ENCODE measurements around the gene AFDN. TPM values are rescaled to one million over a fixed set of nuclear protein-coding genes. Genes with fewer than 3 reads are reported as not detected.

The AFDN gene
- total RNA-seq, 2 donors from 2014 or later, result 214 to 239 TPM

DNA sequence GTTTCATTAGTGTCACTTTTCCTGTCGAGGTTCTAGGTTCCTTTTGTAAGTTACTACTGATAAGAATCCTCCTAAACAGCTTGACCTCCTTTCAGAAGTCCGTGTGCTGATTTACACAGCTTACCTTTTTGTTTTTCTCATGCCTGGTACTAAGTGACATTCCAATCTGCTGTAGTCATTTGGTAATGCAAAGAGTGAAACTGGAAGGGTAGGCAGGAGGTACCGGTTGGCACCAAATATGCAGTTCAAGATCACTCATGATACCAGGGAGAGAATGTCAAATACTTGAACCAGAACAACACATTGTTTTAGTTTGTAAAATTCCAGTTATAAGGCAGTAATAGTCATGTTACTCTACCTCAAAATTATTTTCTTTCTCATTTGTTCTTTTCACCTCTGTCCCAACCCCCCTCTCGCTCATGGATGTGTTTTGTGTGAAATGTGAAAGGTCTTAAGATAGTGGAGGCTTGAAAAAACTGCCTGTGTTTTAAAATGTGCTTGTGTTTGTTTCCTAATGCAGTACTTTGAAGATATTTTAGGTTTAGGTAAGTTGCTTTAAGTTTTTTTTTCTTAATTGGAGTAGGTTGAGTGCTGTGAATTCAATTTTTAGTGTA, 23.2 kb downstream of the AFDN start:
- H3K27ac ChIP-seq (ENCODE audit: low read depth, low read length), result no peak overlapping the region
- H3K27me3 ChIP-seq (ENCODE audit: control insufficient read depth, insufficient read depth, low read length, poor library complexity, severe bottlenecking), result no peaks in the 10 kb centered on the region
- peak overlapping the region; percentile 41 for H3K9ac ChIP-seq (ENCODE audit: extremely low read depth, low read length, poor library complexity, severe bottlenecking)
- Mint-ChIP-seq H3K4me3 (peak overlapping the region; percentile 24), H3K27me3 (ENCODE audit: insufficient read depth) (no peaks in the 10 kb centered on the region), H3K27ac (peak overlapping the region; percentile 97), H3K4me1 (peaks cover 54% of the 10 kb centered on the region), H3K36me3 (ENCODE audit: low read depth) (no peaks in the 10 kb centered on the region), H3K9me3 (no peaks in the 10 kb centered on the region)
- WGBS, 2 experiments (ENCODE audit: insufficient coverage in 1 of 2, insufficient read length in 1 of 2), result 14 to 25% methylated on average over 1 to 4 of the region's 4 CpGs
- H3K4me3 ChIP-seq (ENCODE audit: low read length), result peak overlapping the region; percentile 51
- DNase-seq, result peak; percentile 67
- H3K9me3 ChIP-seq (ENCODE audit: control insufficient read depth, low read length), result no peaks in the 10 kb centered on the region
- TF ChIP-seq, protein P1, sequence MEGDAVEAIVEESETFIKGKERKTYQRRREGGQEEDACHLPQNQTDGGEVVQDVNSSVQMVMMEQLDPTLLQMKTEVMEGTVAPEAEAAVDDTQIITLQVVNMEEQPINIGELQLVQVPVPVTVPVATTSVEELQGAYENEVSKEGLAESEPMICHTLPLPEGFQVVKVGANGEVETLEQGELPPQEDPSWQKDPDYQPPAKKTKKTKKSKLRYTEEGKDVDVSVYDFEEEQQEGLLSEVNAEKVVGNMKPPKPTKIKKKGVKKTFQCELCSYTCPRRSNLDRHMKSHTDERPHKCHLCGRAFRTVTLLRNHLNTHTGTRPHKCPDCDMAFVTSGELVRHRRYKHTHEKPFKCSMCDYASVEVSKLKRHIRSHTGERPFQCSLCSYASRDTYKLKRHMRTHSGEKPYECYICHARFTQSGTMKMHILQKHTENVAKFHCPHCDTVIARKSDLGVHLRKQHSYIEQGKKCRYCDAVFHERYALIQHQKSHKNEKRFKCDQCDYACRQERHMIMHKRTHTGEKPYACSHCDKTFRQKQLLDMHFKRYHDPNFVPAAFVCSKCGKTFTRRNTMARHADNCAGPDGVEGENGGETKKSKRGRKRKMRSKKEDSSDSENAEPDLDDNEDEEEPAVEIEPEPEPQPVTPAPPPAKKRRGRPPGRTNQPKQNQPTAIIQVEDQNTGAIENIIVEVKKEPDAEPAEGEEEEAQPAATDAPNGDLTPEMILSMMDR (conservative IDR thresholded peaks at IDR 0.05), result no peak
- peaks cover 16% of the 10 kb centered on the region for H3K4me1 ChIP-seq (ENCODE audit: control insufficient read depth, insufficient read depth, low read length)
- H3K36me3 ChIP-seq (ENCODE audit: control insufficient read depth, insufficient read depth, low read length), result no peaks in the 10 kb centered on the region

DNA sequence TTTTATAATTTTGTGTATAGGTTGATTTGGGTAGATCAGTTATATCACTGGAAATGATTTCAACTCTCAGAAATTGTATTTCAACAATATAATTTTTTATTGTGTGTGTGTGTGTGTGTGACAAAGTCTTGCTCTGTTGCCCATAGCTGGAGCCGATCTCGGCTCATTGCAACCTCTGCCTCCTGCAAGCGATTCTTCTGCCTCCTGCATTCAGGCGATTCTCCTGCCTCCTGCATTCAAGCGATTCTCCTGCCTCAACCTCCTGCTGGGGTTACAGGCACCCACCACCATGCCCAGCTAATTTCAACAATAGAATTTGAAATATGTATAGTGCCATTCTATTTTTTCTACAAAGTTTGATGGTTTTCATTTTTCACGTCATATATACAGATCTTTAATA, 24.1 kb downstream of the AFDN start:
- Mint-ChIP-seq H3K4me1 (peaks cover 53% of the 10 kb centered on the region), H3K27ac (peak overlapping the region; percentile 97), H3K36me3 (ENCODE audit: low read depth) (no peaks in the 10 kb centered on the region), H3K9me3 (no peaks in the 10 kb centered on the region), H3K27me3 (ENCODE audit: insufficient read depth) (no peaks in the 10 kb centered on the region), H3K4me3 (no peak overlapping the region)
- Histone ChIP-seq H3K9ac (ENCODE audit: extremely low read depth, low read length, poor library complexity, severe bottlenecking) (peak overlapping the region; percentile 41), H3K4me3 (ENCODE audit: low read length) (peak overlapping the region; percentile 51), H3K36me3 (ENCODE audit: control insufficient read depth, insufficient read depth, low read length) (no peaks in the 10 kb centered on the region), H3K27ac (ENCODE audit: low read depth, low read length) (no peak overlapping the region), H3K9me3 (ENCODE audit: control insufficient read depth, low read length) (no peaks in the 10 kb centered on the region), H3K4me1 (ENCODE audit: control insufficient read depth, insufficient read depth, low read length) (peaks cover 16% of the 10 kb centered on the region), H3K27me3 (ENCODE audit: control insufficient read depth, insufficient read depth, low read length, poor library complexity, severe bottlenecking) (no peaks in the 10 kb centered on the region)
- 35% methylated on average over 5 of the region's 6 CpGs; no CpG with 5 or more reads in 1 of the 2 experiments for WGBS, 2 experiments (ENCODE audit: insufficient coverage in 1 of 2, insufficient read length in 1 of 2)
- TF ChIP-seq, protein P1 (conservative IDR thresholded peaks at IDR 0.05), result no peak
- DNase-seq, result no peak

DNA sequence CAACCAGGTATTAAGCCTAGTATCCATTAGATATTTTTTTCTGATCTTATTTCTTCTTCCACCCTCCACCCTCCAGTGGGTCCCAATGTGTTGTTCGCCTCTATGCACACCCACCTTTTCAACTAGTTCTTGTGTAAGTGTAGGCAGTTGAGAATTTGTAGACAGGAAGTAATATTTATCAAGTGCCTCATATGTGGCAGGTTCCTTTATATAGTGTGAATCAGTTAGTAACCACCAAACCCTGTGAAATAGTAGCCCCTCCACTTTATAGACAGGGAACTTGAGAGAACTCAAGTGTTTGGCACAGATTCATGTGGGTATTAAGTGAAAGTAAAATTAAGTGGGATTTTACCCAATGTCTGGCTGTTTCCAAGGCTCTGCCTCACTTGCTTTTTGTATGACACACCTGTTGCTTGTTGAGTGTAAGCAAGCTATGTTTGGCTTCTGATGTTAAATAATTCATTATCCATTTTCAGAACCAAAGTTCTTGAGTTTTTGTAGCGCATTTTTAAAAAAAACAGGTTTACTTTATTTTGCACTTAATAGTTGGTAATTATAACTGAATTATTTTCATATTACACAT, 24.8 kb downstream of the AFDN start:
- Histone ChIP-seq H3K9me3 (ENCODE audit: control insufficient read depth, low read length) (no peaks in the 10 kb centered on the region), H3K27me3 (ENCODE audit: control insufficient read depth, insufficient read depth, low read length, poor library complexity, severe bottlenecking) (no peaks in the 10 kb centered on the region), H3K4me3 (ENCODE audit: low read length) (no peak overlapping the region), H3K27ac (ENCODE audit: low read depth, low read length) (no peak overlapping the region), H3K9ac (ENCODE audit: extremely low read depth, low read length, poor library complexity, severe bottlenecking) (no peak overlapping the region), H3K4me1 (ENCODE audit: control insufficient read depth, insufficient read depth, low read length) (peaks cover 16% of the 10 kb centered on the region), H3K36me3 (ENCODE audit: control insufficient read depth, insufficient read depth, low read length) (no peaks in the 10 kb centered on the region)
- no peaks in the 10 kb centered on the region for H3K9me3 Mint-ChIP-seq
- peak overlapping the region; percentile 97 for H3K27ac Mint-ChIP-seq
- H3K4me3 Mint-ChIP-seq, result no peak overlapping the region
- H3K4me1 Mint-ChIP-seq, result peaks cover 49% of the 10 kb centered on the region
- TF ChIP-seq, protein P1 (conservative IDR thresholded peaks at IDR 0.05), result no peak
- 100% methylated on average over 1 of the region's 2 CpGs; no CpG with 5 or more reads in 1 of the 2 experiments for WGBS, 2 experiments (ENCODE audit: insufficient coverage in 1 of 2, insufficient read length in 1 of 2)
- no peaks in the 10 kb centered on the region for H3K27me3 Mint-ChIP-seq (ENCODE audit: insufficient read depth)
- no peaks in the 10 kb centered on the region for H3K36me3 Mint-ChIP-seq (ENCODE audit: low read depth)
- DNase-seq, result no peak

Data from endodermal cell (in vitro differentiated cells).